K562 (cell line): ENCODE measurements around the gene ZNF77. TPM values are rescaled to one million over a fixed set of nuclear protein-coding genes. Genes with fewer than 3 reads are reported as not detected.

ENCODE experiments used
- ESRRA ChIP-seq: fragments of 450-650 bp; IDR thresholded peaks from 2 replicates; pipeline ENCODE4 v1.6.1; 2014; ENCODE audit warnings: low read depth, mild to moderate bottlenecking, moderate library complexity, borderline replicate concordance
- MCM3 ChIP-seq: fragments of 450-650 bp; IDR thresholded peaks from 2 replicates; pipeline ENCODE4 v1.6.1; 2016
- SLC30A9 ChIP-seq: fragments of 250-450 bp; sonication (Bioruptor Pico); IDR thresholded peaks from 2 replicates; pipeline ENCODE4 v1.8.0; 2022; ENCODE audit warnings: mild to moderate bottlenecking, moderate library complexity
- TRIM24 ChIP-seq, 2 experiments: fragments of 450-650 bp; IDR thresholded peaks; 2 replicates each; pipeline ENCODE4 v1.6.1; 2016
- ZNF518B ChIP-seq: fragments of 250-450 bp; sonication (Bioruptor Pico); IDR thresholded peaks from 2 replicates; pipeline ENCODE4 v1.5.0; 2021; ENCODE audit warnings: mild to moderate bottlenecking, moderate library complexity
- polyA plus RNA-seq, 8 experiments: library from polyadenylated mRNA; depleted of rRNA in 4 of 8; stranded (reverse) in 5 of 8; unstranded in 3 of 8; fragments of >200 nt; fragmentation: Nextera tagmentation in 2 of 8; fragmentation: Illumina TruSeq in 1 of 8; extraction: Ambion mirVana in 2 of 8; extraction: Trizol in 1 of 8; gene quantifications; 2 replicates each; pipeline versions ENCODE4 v1.2.1 to v1.2.3, GENCODE V29; 2011 to 2014; ENCODE audit warnings: inconsistent platforms in 1 of 8, missing spikeins in 1 of 8
- total RNA-seq, 7 experiments: library from RNA; depleted of rRNA in 6 of 7; stranded (reverse); fragments of >200 nt in 6 of 7; fragmentation: Illumina TruSeq in 2 of 7; extraction: Trizol in 2 of 7; gene quantifications; 2 replicates each; pipeline versions ENCODE4 v1.2.1 to v1.2.3, GENCODE V29; 2011 to 2021; ENCODE audit warnings: low replicate concordance in 1 of 7
- TF ChIP-seq, protein P1 (sequence below): fragments of 450-650 bp; IDR thresholded peaks from 2 replicates; pipeline ENCODE4 v1.6.1; 2018; ENCODE audit not compliant: partially characterized antibody
- TF ChIP-seq, protein P2 (sequence below): fragments of 450-650 bp; IDR thresholded peaks from one replicate; pipeline ENCODE4 v1.6.1; 2018; ENCODE audit warnings: mild to moderate bottlenecking, moderate library complexity; ENCODE audit not compliant: partially characterized antibody
- TF ChIP-seq, protein P3 (sequence below): fragments of 450-650 bp; formaldehyde crosslinking; IDR thresholded peaks from 2 replicates; pipeline ENCODE4 v1.4.0; 2020; ENCODE audit warnings: mild to moderate bottlenecking, moderate library complexity
- TF ChIP-seq, protein P4 (sequence below): sonication (generic); IDR thresholded peaks from 2 replicates; pipeline ENCODE4 v1.6.1; 2016

The ZNF77 gene
- total and polyA plus RNA-seq, 9 of the 15 experiments (the other 6 are each of a cell fraction or from before 2014, with no cell fraction given), result 4.3 to 14.5 (median 7.7) TPM

GRCh38 chr19:2962018-2962670 lies 17.4 kb upstream of the ZNF77 start (continued):
- TF ChIP-seq, protein P1, sequence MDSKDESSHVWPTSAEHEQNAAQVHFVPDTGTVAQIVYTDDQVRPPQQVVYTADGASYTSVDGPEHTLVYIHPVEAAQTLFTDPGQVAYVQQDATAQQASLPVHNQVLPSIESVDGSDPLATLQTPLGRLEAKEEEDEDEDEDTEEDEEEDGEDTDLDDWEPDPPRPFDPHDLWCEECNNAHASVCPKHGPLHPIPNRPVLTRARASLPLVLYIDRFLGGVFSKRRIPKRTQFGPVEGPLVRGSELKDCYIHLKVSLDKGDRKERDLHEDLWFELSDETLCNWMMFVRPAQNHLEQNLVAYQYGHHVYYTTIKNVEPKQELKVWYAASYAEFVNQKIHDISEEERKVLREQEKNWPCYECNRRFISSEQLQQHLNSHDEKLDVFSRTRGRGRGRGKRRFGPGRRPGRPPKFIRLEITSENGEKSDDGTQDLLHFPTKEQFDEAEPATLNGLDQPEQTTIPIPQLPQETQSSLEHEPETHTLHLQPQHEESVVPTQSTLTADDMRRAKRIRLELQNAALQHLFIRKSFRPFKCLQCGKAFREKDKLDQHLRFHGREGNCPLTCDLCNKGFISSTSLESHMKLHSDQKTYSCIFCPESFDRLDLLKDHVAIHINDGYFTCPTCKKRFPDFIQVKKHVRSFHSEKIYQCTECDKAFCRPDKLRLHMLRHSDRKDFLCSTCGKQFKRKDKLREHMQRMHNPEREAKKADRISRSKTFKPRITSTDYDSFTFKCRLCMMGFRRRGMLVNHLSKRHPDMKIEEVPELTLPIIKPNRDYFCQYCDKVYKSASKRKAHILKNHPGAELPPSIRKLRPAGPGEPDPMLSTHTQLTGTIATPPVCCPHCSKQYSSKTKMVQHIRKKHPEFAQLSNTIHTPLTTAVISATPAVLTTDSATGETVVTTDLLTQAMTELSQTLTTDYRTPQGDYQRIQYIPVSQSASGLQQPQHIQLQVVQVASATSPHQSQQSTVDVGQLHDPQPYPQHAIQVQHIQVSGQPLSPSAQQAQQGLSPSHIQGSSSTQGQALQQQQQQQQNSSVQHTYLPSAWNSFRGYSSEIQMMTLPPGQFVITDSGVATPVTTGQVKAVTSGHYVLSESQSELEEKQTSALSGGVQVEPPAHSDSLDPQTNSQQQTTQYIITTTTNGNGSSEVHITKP, result no peak
- TF ChIP-seq SLC30A9 (CRISPR knock-in tag) (0 out of 2 replicates have a peak, but pooled peaks have one; percentile 35), TRIM24 (IDR thresholded peaks at IDR 0.05) (0 out of 4 replicates have a peak, but pooled peaks of 1 of the 2 experiments have one; percentile 42), MCM3 (no peak), ESRRA (0 out of 2 replicates have a peak, but pooled peaks have one; percentile 28), ZNF518B (CRISPR knock-in tag) (no peak)
- TF ChIP-seq, protein P2, sequence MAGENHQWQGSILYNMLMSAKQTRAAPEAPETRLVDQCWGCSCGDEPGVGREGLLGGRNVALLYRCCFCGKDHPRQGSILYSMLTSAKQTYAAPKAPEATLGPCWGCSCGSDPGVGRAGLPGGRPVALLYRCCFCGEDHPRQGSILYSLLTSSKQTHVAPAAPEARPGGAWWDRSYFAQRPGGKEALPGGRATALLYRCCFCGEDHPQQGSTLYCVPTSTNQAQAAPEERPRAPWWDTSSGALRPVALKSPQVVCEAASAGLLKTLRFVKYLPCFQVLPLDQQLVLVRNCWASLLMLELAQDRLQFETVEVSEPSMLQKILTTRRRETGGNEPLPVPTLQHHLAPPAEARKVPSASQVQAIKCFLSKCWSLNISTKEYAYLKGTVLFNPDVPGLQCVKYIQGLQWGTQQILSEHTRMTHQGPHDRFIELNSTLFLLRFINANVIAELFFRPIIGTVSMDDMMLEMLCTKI, result no peak
- TF ChIP-seq, protein P3, sequence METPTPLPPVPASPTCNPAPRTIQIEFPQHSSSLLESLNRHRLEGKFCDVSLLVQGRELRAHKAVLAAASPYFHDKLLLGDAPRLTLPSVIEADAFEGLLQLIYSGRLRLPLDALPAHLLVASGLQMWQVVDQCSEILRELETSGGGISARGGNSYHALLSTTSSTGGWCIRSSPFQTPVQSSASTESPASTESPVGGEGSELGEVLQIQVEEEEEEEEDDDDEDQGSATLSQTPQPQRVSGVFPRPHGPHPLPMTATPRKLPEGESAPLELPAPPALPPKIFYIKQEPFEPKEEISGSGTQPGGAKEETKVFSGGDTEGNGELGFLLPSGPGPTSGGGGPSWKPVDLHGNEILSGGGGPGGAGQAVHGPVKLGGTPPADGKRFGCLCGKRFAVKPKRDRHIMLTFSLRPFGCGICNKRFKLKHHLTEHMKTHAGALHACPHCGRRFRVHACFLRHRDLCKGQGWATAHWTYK, result 0 out of 2 replicates have a peak, but pooled peaks have one; percentile 20
- TF ChIP-seq, protein P4, sequence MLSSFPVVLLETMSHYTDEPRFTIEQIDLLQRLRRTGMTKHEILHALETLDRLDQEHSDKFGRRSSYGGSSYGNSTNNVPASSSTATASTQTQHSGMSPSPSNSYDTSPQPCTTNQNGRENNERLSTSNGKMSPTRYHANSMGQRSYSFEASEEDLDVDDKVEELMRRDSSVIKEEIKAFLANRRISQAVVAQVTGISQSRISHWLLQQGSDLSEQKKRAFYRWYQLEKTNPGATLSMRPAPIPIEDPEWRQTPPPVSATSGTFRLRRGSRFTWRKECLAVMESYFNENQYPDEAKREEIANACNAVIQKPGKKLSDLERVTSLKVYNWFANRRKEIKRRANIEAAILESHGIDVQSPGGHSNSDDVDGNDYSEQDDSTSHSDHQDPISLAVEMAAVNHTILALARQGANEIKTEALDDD, result no peak
